Retina (tissue), 1 donor: Measurements from ENCODE around the gene PCNX2.
A peak's percentile ranks its signal among the peaks of the same experiment; 100 is the strongest.

Source experiments
- DNase-seq: peaks from one replicate; pipeline ENCODE4 v3.0.0-alpha.2; 2016

PCNX2 gene

DNA sequence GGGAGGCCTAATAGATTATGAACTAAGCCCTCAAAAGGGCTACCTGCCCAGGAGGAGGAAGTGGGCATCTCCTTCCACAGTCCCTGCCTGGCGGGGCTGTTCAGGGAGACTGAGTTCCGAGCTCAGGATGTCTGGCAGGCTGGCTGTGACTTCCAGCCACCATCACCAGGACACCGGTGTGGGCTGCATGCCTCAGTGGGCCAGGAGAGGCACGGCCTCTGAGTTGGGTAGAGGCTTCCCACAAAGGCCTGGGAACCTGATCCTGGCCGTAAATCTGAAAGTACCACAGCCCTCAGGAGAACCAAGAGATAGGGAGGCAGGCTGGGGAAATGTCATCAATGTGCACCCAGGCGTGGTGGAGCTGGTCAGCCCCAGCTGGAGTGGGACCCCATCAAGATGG lies 316.0 kb downstream of the PCNX2 start:
- DNase-seq = no peak

DNA sequence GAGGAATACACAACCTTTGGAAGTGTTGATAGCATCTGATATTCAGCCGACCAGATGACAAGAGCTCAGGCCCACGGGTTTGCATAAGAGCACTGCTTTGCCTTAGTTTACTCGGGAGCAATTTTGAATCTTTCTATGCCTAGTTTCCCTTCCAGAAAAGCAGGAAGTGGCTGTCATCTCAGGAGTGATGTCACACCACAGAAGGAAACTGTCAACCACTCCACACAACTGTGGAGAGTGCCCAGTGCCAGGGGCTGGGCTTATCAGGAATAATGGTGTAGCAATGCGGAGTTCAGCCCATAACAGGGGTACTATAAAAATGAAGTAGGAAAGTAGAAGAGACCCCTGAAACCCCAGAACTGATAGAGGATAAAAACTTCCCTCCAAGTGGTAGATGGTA lies 316.7 kb downstream of the PCNX2 start:
- no peak for DNase-seq

DNA sequence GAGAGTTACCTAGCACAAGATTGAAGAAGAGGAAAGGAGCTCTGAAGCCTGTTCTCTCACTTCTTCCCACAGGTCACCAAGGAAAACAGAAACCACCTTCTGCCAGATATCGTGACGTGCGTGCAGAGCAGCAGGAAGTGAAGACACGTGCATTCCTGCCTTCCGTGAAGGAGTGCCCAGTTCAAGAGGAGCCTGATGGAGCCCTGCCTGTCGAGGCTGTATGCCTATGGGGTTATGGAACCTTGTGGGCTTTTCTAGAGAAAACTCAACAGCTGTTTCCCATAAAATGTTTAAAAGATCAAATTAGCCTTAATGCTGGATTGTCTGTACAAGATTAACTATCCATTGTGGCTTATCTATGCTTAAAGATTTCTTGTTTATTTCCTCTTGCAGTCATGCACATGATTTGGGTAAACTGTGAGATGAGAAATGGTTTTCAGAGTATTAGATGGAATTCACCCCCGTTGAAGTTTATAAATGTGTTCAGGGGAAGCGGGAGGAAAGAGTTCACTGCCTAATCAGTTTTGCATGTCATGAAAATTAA lies 317.4 kb downstream of the PCNX2 start:
- DNase-seq = no peak

DNA sequence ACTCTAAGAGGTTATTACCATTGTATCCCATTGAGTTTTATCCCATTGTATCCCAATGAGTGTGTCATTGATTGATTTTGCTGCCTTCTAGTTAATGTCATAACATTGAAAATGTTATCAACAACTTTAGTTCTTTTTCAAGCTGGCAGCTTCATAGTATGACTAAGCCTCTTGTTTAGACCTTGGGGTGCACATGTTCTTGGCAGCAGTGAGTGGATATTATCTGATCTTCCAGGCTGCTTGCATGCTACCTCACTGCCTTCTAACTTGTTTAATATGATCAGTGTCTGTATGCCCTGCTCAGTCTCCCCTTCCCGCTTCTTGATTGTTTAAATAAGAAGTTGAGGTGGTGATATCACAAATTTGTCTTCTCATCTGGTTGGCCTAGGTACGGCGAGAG lies 320.6 kb downstream of the PCNX2 start:
- no peak for DNase-seq

DNA sequence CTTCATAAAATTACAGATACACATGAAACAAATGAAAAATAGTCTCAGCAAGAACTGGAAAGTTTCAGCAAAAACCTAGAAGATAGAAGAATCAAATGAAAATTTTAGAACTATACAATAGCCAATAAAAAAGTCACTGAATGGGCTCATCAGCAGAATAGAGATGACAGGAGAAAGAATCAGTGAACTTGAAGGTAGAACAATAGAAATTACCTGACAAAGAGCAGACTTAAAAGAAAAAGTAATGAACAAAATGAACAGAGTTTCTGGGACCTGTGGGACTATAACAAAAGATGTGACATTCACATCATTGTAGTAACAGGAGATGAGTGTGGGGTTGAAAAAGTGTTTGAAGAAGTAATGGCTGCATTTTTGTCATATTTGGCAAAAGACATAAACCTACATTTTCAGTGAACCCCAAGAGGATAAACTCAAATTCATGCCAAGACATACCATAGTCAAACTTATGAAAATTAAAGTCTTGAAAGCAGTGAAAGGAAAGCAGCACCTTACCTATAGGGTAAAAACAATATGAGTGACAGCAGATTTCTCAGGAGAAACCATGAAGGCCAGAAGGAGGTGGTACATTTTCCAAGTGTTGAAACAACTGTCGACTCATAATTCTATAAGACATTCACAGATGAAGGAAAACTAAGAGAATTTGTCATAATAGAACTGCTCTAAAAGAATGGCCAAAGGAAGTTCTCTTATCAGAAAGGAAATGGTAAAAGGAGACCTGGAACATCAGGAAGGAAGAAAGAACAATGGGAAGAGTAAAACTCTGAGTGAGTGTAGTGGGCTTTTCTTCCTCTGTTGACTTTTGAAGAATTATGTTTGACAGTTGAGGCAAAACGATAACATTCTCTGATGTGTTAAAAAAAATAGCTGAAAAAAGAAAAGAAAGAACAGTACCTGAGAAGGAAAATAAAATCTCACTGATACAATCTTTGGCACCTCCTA lies 321.6 kb downstream of the PCNX2 start:
- no peak for DNase-seq

DNA sequence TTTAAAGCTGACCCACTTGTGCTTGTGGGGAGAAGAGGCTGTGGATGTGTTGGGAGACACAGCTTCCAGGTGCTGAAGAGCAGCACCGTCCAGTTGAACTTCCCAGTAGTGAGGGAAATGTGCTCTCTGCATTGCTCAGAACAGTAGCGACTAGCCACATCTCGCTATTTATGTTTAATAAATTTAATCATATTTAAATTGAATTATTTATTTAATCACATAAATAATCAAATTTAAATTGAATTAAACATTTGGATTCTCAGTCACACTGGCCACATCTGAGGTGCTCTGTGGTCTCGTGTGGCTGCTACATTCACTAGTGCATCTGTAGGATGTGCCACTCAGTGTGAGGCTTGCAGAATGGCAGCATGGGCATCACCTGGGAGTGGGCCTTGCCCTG lies 325.0 kb downstream of the PCNX2 start:
- DNase-seq = no peak

DNA sequence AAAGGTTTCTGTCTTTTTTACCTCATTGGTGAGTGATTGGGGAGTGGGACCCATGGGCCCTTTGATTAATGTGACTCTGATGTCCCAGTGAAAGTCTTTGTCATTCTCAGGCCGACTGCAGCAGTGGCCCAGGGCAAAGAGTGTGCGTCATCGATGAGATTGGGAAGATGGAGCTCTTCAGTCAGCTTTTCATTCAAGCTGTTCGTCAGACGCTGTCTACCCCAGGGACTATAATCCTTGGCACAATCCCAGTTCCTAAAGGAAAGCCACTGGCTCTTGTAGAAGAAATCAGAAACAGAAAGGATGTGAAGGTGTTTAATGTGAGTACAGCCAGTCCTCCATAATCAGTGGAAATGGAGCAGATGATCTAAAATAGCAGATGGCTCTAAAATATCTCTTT lies 325.7 kb downstream of the PCNX2 start:
- no peak for DNase-seq

DNA sequence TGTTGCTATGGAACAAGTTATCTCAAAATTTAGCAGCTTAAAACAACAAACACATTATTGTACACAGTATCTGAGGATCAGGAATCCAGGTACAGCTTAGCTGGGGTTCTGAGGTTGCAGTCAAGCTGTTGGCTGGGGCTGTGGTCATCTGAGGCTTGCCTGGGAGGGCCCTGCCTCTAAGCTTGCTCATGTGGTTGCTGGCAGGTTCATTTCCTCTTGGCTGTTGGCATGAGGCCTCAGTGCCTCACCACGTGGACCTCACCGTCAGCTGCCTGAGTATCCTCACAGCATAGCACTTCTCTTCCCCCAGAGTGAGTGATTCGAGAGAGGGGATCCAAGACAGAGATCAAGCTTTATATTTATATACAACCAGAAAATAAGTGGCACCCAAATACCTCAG lies 326.6 kb downstream of the PCNX2 start:
- DNase-seq = no peak

DNA sequence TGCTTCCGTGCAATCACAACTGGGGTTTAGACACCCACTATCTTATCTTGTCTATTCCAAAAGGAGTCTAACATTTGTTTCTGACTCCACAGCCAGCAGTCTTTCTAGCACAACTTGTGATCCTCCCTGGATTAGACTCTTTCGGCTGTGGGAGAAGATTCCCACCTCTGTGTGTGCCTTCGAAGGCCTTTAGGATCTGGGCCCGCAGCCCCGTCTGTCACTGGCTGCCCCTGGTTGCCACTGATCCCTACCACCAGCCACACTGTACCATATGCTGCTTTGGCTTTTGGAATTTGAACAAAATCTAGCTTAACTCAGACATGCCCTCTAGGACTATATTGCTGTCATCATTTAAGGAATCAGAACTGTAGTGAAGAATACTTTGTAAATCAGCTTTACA lies 327.1 kb downstream of the PCNX2 start:
- no peak for DNase-seq

DNA sequence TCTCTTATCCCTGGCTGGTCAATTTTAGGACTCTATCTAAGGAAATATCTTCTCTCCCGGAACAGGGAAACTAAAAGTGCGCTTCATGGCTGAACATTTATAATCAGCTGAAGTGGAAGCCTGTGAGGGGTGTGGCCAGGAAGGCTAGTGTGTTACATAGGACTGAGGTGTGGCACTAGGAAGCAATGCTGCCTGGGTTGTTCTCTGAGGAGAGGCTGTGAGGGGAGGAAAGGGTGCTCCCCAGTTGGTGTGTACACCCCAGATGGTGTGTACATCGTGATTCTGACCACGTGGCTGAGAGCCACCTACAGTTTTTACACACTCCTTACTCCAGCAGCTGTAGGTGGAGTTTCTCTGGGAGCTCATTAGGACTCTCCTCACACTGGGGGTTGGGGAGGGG lies 328.9 kb downstream of the PCNX2 start:
- no peak for DNase-seq

DNA sequence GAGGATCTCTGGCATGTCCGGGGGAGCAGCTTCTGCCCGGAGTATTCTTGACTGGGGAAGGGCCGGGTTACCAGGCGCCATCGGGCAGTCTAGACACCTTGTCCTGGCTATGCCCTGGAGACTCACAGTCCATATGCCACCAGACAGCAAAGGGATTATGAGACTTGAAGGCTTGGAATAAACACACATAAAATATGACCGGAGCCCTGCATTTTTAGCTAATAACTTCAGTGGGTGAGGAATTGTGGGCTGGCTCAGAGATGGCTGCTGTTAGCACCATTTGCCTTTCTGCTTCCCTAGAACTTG lies 329.7 kb downstream of the PCNX2 start:
- no peak for DNase-seq

DNA sequence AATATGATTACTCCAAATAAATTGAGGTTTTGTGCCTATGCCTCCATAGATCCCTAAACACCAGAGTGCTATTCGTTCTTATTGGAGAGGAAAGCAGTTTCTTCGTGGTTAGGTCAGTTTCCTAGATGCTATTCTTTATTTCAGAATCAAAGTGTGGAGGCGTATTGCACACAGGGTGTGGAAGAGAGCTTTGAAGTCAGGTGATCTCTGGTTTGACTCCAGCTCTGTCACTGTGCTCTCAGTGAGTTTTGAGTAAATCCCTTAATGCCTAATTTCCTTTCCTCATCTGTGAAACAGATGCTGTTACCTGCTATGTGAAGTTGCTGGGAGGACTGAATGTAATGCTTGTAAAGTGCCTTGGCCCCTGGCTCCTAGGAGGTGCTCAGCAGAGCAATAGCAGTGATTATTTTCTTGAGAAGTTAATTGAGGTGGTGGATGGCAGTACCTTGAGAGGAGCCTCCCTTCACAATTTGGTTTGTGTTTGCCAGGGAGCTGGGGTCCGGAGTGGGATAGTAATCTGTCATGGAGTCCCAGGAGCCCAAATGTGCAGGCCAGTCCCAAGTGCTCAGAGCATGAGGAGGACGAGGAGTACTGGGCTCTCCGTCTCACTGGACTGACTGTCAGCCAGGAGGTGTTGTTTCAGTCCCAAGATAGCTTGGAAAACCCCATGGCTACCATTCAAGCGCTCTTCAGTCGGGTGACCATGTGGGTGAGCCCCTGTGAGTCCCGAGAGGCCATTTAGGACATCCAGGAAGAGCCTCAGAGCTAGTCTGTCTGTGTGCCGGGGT lies 330.2 kb downstream of the PCNX2 start:
- no peak for DNase-seq

DNA sequence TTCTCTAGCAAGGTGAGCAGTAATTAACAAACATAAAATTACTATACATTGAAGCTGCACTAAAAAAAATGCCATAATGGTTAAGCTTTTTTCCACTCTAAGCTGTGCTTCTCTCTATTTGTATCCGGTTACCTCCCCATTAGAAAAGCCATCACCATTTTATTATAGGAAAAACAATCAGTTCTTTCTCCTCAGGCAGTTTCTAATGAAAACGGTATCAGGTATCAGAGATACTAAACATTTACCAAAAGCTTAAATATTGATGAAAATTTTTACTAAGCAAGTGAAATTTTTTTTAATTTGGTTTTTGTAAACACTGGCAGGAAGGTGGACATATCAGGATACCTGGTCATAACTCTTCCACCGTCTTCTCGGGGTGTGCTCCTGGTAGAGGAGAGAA lies 330.9 kb downstream of the PCNX2 start:
- DNase-seq = no peak

DNA sequence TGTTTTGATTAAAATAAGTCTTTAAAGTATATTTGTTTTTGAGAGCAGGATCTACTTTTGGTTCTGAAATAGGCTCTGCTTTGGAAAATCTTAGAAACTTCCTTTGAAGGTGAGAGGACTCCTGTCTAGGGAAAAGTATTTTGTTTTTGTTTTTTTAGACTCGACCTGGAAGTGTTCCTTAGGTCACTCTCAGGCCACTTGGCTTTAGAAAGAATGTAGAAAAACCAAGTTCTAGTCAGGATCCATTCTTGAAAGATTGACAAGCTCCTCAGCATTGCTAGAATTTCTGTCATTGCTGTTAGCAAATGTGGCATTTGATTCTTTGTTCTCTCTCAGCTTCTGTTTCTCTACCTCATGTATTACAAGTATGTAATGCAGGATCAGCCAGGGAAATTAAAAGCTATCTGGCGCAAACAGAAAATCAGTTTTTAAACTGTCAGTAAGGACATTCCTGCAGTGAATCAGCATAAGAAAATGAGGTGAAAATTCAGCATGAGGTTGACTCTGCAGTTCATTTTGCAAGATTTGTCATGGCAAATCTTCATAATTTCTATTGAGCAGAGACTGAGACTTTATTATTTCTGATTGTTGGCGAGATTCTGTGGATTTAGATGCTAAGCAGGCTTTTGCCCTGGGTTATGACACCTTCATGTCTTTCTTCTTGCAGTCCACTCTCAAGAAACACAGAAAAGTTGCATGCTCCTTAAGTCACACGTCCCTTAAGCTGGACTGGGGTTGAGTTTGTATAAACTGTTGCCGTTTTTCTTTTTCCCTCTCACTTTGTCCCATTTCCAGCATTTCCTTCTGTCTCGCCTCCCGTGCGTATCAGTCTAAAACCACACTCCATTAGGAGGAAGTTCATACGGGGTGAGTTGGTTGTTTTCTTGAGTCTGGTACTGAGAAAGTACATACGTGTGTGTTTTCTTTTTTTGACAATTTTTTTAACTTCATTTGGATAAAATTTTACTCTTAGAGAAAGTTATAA lies 332.5 kb downstream of the PCNX2 start:
- DNase-seq = no peak

DNA sequence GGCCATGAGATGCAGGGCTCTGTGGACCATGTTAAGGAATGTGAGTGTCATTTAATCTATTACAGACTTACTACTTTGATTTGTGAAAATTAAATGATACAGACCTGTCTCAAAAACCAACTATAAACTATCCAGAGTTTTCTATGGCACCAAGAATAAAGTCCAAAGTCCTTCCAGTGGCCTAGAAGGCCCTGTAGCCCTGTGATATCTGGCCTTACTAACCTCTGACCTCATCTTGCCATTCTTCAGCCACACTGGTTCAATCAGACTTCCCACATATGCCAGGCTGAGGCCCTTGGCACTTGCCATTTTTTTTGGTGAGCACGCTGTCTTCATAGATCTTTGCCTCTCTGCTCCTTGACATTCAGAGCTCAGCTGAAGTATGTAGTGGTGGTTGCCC lies 337.5 kb downstream of the PCNX2 start:
- DNase-seq = no peak

DNA sequence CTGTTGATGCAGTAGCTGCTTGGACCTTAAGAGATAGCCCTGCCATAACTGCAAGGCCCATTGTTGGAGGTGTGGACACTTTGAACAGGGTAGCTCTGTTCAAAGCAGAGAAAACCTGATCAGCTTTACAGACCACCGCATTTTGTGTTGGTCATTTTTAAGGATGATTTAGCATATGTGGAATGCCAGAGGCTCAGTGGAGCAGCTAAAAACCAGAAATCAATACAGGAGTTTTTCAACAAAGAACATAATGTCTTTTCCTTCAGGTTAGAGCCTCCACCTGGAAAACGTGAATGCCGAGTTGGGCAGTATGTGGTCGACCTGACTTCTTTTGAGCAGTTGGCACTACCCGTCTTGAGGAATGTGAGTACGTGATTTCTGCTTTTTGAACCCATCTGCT lies 339.4 kb downstream of the PCNX2 start:
- no peak for DNase-seq

DNA sequence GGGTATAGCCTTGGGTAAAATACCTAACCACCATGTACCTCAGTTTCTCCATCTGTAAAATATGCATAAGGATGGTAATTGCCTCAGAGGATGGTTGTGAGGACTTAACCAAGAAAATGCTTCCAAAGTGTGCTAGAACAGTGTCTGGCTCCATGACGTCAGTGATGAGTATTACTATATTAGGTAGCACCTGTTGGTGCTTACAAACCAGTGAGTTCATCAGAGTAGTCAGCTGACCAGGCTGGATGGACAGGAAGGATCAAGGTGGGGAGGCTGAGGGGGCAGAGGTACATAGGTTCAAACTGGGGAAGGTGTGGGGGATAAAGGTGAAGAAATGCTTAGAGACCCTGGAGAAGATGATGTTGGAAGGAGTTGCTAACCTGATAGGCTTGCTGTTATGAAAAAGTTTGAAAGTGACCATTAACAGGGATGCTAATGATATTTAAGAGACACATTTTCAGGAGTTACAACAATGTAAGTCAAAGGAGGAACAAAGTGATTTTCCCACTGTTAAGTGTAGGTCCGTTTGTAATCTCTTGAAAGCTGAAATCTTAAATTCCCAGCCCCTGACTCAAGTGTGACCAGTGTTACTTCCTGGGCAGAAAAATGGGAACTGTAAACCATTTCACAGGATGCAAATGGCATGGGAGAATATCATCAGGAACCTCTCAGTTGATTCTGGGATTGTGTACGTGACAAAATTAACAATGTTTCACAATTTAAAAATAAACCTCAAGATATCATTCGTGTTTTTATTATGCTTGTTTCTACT lies 340.7 kb downstream of the PCNX2 start:
- no peak for DNase-seq

DNA sequence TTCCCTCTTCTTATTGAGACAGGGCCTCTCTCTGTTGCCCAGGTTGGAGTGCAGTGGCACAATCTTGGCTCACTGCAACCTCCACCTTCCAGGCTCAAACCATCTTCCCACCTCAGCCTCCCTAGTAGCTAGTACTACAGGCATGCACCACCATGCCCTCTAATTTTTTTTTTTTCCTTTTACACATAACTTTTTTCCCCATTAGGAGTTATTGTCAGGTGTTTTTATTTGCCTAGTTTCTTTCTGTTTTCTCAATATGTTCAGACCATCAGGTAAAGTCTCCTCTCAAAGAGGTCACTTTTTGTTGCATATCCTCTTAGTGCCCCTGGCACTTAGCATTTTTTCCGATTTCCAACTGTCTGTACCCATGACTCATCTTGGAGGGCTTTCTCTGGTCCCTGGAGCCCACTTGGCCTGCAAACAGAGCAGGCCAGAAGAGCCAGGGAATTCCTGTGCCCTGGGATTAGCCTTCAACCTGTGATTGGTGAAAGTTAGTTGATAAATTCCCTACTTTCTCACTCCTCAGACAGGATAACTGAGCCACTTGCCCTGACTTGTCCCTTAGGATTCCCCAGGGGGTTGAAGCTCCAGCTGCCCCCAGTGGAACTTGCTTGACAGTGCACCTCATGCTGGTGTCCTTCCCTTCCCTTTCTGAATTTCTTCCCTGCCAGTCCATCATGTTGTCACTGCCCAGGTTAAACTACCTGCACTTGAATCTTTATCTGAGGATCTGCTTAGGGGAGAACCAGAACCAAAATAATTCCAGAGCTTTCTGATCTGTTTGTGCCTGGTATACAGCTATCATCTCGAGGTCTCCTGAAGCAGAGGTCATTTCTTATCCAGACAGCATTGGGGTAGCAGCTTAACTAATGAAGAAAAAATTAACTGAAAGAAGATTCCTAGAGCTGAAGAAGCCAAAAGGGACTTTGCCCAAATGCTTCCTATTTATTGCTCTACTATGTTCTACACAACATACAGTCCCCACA lies 342.7 kb downstream of the PCNX2 start:
- peak; percentile 50 for DNase-seq

DNA sequence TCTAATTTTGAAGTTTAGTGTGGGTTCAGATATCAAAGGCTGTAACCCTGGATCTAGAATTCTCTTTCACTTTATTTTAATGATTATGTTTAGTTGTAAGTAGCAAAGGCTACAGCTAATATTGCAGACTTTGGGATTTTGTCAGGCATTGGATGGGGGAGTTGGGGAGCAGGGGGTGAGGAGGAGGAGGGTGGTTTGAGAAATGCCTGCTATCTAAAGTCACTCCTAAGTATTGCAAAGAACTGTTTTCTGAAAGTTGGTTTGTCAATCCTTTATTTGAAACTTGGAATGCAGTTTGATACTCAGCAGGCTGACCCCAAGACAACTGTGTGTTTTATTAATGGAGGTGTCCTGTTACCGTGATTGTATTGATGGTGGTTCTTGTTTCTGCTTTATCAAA lies 343.9 kb downstream of the PCNX2 start:
- DNase-seq = no peak

DNA sequence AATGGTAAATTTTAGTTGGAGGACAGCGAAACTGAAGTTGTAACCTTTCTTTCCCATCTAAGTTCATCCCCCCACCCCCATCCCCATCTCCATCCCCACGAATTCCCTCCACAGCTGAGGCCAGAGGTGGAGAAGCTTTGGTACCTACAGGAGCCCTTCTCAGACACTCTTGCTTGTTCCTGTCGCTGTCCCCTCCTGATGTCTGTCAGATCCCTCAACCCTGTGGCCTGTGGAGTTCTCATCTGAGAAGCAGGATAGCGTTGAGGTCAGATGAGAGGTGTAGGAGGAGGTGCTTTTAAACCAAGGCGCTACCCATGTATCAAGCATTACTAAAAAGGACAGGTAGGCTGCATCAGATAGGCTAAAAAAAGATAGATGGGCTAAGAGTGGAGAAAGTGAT lies 344.3 kb downstream of the PCNX2 start:
- no peak for DNase-seq
